ENCODE results near the gene LRP1.

The LRP1 gene

GRCh38 chr12:57129889-57130288 lies 1.6 kb downstream of the LRP1 start:
- peak; percentile 48 for DNase-seq (ENCODE audit: insufficient read length, low spot score)
- FAIRE-seq = no peak
- TF ChIP-seq POLR2A (IDR thresholded peaks at IDR 0.05; ENCODE audit: low read depth, low read length) = no peak

GRCh38 chr12:57130941-57131340 lies 2.7 kb downstream of the LRP1 start:
- DNase-seq (ENCODE audit: insufficient read length, low spot score) = no peak
- no peak for FAIRE-seq
- no peak for TF ChIP-seq POLR2A (IDR thresholded peaks at IDR 0.05; ENCODE audit: low read depth, low read length)

DNA sequence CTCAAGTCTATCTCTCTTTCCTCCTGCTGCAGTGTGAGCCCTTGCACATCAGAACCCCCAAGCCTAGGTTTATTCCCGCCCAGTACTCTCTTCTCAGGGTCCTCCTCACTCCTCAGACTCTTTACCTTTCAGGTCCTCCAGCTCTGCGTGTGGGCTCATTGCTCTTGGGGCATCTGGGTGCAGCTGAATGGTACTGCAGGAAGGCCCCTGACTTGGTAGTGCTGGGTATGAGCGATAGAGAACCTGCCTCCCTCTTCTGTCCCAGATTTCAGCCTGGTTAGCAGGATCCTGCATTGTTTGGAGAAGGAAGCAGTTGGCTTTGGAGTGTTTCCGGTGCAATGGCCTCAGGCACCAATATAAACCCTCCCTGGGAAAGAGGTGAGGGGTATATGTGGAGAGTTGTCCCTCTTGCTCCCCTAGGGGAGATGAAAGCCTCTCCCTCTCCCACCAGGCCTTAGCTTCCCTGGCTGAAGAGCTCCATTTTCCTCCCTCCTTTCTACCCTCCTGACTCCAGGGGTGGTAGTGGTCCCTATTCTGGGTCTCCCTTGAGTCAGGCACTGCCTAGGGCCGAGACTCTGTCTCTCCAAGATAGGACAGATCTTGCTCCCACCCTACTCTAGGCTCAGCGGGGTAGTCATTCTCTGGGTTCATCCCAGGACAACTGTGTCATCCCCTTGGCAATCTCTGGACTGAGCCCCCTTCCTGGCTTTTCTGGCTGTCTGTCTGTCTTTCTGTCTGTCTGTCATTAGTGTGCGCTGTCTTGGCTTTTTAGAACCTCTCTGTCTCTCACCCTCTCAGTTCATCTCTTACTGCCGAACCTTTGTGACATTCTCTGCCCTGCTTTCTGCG lies 3.8 kb downstream of the LRP1 start:
- FAIRE-seq (no peak), DNase-seq (ENCODE audit: insufficient read length, low spot score) (no peak)
- no peak for TF ChIP-seq POLR2A (IDR thresholded peaks at IDR 0.05; ENCODE audit: low read depth, low read length)

GRCh38 chr12:57133013-57133569 lies 4.8 kb downstream of the LRP1 start:
- TF ChIP-seq POLR2A (IDR thresholded peaks at IDR 0.05; ENCODE audit: low read depth, low read length) = no peak
- DNase-seq (ENCODE audit: insufficient read length, low spot score) (no peak), FAIRE-seq (no peak)

- DNase-seq (ENCODE audit: insufficient read length, low spot score) (no peak), FAIRE-seq (no peak)
- no peak for TF ChIP-seq POLR2A (IDR thresholded peaks at IDR 0.05; ENCODE audit: low read depth, low read length)
Observed at GRCh38 chr12:57133916-57134315, 5.6 kb downstream of the LRP1 start.

DNA sequence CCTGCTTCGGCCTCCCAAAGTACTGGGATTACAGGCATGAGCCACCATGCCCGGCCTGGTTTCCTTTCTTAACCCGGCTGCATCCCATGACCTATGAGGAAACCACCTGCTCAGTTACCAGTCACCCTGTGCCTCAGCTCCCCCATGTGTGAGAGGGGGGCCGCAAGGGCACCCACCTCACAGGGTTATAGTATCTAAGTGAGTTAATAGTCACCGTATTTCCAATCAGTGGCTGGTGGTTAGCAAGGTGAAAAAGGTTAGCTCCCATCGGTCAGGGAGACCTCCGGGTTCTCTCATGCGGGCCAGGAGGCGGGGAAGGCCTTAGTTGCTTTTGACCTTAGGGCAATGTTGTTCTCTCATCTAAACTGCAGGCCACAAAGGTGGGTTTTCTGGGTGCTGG lies 6.7 kb downstream of the LRP1 start:
- no peak for TF ChIP-seq POLR2A (IDR thresholded peaks at IDR 0.05; ENCODE audit: low read depth, low read length)
- no peak for DNase-seq (ENCODE audit: insufficient read length, low spot score)
- no peak for FAIRE-seq

DNA sequence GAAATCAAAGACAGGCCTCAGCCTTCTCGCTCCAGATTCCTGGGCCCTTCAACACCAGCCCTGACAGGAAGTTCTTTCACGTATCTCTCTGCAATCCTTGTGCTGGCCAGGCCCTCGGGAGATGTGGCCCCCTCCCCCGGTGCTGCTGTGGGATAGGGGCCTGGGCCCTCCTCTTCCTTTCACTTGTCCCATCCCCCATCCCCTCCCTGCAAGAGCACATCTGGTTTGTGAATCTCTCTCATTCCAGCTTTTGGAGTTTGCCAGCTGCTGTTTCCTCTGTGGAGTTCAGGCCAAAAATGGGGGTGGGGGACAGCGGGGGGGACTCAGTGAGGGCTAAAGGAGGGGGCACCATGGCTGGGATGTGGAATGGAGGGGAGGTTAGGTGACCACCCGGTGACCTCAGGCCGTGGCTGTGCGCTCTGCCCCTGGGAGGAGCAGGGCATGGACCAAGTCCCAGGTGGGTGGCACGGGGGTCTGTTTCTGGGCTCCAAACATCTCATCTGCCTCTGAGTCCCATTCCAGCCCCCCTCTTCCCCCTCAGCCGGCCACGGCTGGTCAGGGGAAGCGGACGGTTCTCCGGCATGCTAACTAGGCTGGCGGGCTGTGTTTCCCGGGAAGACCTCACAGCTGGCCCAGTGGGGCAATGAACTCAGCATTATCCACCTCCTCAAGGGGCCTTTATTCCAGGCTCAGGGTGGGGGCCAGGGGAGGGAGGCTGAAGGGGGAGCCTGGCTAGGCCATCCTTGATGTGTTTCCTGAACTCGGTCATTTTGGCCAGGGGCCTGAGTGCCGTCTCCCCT lies 7.4 kb downstream of the LRP1 start:
- no peak for FAIRE-seq
- no peak for TF ChIP-seq POLR2A (IDR thresholded peaks at IDR 0.05; ENCODE audit: low read depth, low read length)
- DNase-seq (ENCODE audit: insufficient read length, low spot score) = no peak

- DNase-seq (ENCODE audit: insufficient read length, low spot score) = no peak
- FAIRE-seq = no peak
- TF ChIP-seq POLR2A (IDR thresholded peaks at IDR 0.05; ENCODE audit: low read depth, low read length) = no peak
Observed at GRCh38 chr12:57138526-57139272, 10.4 kb downstream of the LRP1 start.

DNA sequence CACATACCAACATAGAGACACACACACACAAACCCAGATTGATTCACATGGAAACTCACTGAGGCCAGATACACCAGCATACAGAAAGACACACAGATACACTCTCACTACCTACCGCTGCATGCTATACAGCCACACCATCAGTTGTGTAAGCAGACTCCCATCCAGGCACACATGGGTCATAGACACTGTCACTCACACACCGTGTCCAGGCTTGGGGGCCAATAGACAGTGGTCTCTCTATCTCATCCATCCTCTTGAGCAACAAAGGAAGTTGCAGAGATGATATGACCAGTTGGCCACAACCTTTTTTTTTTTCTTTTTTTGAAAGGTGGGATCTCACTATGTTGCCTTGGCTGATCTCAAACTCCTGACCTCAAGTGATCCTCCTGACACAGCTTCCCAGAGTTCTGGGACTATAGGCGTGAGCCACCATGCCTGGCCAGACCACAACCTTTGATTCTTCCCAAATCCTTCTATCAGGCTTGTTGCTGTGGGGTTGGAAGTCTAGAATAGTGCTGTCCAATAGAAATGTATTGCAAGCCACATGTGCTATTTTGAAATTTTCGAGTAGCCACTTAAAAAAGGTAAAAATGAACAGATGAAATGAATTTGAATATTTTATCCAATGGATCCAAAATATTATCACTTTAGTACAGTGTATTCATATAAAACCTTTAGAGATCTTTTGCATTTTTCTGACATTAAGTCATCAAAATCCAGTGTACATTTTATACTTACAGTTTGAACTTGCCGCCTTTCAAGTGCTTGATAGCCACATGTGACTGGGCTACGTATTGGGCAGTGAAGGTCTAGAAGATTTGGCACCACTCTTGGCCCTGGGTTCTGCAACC lies 11.7 kb downstream of the LRP1 start:
- DNase-seq (ENCODE audit: insufficient read length, low spot score) = no peak
- TF ChIP-seq POLR2A (IDR thresholded peaks at IDR 0.05; ENCODE audit: low read depth, low read length) = no peak
- no peak for FAIRE-seq

- no peak for FAIRE-seq
- no peak for DNase-seq (ENCODE audit: insufficient read length, low spot score)
- TF ChIP-seq POLR2A (IDR thresholded peaks at IDR 0.05; ENCODE audit: low read depth, low read length) = no peak
Observed at GRCh38 chr12:57141249-57141648, 13.0 kb downstream of the LRP1 start.

DNA sequence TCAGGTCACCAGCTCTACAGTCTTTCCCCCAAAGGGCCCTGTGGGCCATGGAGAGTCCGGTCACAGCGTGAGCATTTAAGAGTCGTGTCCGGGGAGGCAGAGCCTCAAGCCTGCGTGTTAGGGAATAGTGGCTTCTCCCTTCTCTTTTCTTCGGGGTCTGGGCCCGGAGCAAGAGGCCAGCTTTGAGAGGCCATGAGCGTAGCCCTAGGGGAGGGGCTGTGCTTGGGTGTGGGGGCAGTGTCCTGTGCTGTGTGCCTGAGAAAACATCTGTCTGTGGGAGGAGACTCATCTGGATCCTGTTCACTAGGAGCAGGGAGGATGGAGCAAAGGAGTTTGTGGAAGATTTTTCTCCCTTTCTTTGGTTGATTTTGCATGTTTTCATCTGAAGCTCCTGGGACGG lies 13.8 kb downstream of the LRP1 start:
- no peak for DNase-seq (ENCODE audit: insufficient read length, low spot score)
- no peak for TF ChIP-seq POLR2A (IDR thresholded peaks at IDR 0.05; ENCODE audit: low read depth, low read length)

GRCh38 chr12:57142727-57143126 lies 14.4 kb downstream of the LRP1 start:
- DNase-seq (ENCODE audit: insufficient read length, low spot score) = no peak
- TF ChIP-seq POLR2A (IDR thresholded peaks at IDR 0.05; ENCODE audit: low read depth, low read length) = no peak
- no peak for FAIRE-seq

More for the DNA sequence above, 13.8 kb downstream of the LRP1 start:
- no peak for FAIRE-seq

DNA sequence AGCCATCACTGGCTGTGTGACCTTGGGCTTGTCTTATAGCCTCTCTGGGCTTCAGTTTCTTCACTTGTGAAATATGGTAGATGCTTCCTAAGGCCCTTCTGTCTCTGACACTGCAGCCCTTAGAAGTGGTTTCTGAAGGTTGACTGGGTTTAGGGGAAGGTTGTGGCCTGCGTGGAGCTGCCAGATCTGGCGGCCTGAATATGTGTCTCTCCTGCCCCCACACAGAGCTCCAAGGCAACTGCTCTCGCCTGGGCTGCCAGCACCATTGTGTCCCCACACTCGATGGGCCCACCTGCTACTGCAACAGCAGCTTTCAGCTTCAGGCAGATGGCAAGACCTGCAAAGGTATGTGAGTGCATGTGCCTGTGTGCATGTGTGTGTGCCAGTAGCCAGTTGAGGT lies 15.2 kb downstream of the LRP1 start:
- DNase-seq (ENCODE audit: insufficient read length, low spot score) (no peak), FAIRE-seq (no peak)
- TF ChIP-seq POLR2A (IDR thresholded peaks at IDR 0.05; ENCODE audit: low read depth, low read length) = no peak
